ENCODE measurements around the gene LYRM1.
"Not testable (repeated sequence)": the region's sequence is repeated elsewhere in the genome, so short reads cannot be mapped to it uniquely, and the experiment has no call there.

The LYRM1 gene

DNA sequence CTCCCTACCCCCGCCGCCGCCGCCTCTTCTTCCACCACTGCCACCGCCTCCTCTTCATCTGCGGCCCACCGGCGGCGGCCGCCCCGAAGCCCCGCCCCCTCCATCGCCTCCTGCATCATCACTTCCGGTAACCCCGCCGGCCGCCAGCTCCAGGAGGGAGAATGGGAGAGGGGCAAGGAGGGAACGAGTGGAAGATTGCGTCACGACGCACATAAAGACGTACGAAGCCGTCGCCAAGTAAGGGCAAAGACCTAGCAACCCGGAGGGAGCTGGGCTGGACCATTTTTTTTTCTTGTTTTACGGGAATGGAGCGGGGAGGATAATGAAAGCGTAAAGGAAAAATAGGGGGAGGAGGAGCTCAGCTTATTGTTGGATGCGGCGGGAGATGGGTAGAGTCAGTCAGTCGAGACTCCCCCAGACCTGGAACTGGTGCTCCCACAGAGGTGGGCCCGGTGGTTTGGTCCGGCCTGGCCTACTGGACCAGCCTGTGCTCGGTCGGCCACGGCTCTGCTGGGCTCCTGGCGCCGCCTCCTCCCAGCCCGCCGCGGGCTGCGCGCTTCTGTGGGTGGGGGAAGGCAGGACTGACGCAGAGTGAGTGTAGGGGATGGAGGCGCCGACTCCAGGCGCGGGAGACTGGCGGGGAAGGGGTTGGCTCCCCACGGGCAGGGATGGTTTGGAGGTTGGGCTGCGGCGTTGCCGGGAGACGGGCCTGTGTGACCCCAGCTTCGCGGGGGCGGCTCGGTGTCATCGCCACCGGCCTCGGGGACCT, at the start of gene LYRM1, which contains the start of gene DCUN1D3:
Gene LYRM1, plus strand, starts transcription at position 473 of the 769 bp plus-strand sequence. CDS start 14,785 bp downstream, outside the sequence.
Gene DCUN1D3, minus strand, starts transcription at position 60 of the 769 bp plus-strand sequence. CDS start 37,820 bp downstream, outside the sequence.
- DNase-seq (ENCODE audit: low spot score) = peak; percentile 96

DNA sequence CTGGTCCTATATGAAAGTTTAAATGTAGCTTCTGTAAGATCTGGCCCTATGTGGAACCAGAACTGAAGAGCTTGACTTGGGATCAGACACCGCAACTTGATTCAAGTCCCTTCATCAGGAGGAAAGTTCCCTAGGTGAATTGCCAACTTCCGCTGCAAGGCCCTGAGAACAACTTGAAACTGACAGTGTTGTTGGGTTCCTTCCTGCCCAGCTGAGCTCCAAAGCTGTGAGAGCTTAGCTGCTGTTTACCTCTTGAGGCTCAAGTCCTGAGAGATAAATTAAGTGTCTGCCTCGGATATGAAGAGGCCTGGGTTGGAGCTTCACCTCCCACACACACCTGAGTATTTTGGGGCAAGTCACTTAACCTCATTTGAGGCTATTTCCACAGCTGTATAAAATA, 49.6 kb upstream of the LYRM1 start:
- no peak for DNase-seq (ENCODE audit: low spot score)

DNA sequence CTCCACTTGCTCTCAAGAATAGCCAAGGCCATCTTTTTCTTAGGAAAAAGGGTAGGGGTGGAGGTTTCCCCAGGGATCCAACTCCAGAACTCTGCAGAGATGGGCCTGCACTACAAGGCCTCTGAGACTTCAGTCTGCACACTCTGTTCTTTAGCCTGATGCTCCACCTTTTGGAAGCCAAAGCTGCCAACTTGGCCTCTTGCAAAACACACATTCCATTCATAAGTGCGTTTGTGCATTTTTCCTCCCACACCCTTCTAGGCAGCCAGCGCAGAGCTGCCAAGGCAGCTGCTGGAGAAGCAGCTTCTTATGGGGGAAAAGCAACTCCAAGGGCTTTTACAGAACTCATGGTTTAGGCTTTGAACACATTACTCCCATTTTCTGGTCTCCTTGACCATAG, 49.0 kb upstream of the LYRM1 start:
- DNase-seq (ENCODE audit: low spot score) = peak; percentile 31

GRCh38 chr16:20853143-20853542, 47.4 kb upstream of the LYRM1 start:
- DNase-seq (ENCODE audit: low spot score) = no peak

- DNase-seq (ENCODE audit: low spot score) = no peak
Observed at GRCh38 chr16:20853981-20854620, 46.5 kb upstream of the LYRM1 start.

DNA sequence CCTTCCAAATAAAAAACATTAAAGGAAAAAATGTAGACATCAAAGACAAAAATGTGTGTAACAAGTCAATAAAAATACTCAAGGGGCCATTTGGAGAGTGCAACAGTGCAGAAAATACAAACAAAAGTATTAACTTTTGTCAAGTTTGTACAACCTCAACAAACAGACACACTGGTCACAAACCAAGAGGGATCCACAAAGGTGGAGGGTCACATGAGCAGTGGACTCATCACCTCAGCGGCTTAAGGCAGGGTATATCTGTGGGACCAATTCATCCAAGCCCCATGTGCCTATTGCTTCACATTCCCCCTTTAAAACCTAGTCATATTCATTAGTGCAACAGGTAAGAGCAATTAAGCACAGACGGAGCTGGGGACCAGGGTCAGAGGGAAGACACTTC, 45.6 kb upstream of the LYRM1 start:
- no peak for DNase-seq (ENCODE audit: low spot score)

- DNase-seq (ENCODE audit: low spot score) = no peak
Observed at GRCh38 chr16:20857281-20857680, 43.3 kb upstream of the LYRM1 start.

DNA sequence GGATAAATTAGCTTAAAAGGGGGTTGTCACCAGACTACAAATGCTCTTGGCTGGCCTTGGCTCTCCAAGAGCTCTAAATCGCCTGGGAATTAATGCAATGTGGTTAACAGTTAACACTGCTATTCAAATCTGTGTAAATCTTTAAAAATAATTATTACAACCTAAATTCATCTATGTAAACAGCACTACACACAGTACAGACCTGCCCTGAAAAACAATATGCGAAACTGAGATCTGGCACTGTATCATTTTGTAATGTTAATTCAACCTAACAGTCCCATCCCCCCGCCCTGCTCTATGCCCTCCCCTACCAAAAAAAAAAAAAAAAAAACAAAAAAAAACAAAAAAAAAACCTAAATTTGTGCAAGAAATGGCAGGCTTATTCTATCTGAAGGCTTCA, 41.3 kb upstream of the LYRM1 start:
- no peak for DNase-seq (ENCODE audit: low spot score)

DNA sequence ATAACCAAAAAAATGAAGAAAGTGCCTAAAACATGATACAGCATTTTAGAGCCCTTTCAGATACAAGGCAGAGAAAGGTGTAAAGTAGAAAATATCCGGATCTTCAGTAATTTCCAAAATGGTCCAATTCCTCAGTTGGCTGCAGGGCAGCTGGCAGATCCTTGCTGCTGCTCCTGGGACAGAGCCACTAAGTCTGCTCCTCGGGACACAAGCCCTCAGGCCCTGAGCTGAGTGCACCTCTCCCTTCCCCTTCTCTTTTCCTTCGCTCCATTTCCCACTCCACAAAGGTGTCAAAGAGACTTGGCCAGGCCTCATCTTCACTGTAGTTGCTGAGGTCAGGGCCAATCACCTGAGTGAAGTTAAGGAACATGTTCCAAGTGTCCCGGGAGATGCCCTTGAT, 40.9 kb upstream of the LYRM1 start:
- no peak for DNase-seq (ENCODE audit: low spot score)

DNA sequence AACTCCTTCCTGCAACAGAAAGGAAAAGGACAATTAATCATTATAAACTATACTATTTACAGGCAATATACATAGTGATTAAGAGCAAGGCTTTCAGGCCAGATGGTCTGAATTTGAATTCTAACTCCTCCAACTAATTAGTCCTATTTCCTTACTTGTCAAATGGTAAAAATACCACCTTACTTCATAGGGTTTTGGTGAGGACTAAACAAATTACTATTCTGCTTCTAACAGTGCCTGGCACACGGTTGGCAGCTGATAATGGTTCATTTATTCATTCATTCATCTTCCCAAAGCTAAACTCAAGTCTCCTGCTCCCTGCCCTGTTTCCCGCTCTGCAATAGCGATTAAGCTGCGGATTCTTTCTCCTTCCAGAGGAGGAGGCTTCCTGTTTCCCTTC, 40.2 kb upstream of the LYRM1 start:
- DNase-seq (ENCODE audit: low spot score) = no peak

GRCh38 chr16:20860995-20861394, 39.6 kb upstream of the LYRM1 start:
- DNase-seq (ENCODE audit: low spot score) = not testable (repeated sequence)

DNA sequence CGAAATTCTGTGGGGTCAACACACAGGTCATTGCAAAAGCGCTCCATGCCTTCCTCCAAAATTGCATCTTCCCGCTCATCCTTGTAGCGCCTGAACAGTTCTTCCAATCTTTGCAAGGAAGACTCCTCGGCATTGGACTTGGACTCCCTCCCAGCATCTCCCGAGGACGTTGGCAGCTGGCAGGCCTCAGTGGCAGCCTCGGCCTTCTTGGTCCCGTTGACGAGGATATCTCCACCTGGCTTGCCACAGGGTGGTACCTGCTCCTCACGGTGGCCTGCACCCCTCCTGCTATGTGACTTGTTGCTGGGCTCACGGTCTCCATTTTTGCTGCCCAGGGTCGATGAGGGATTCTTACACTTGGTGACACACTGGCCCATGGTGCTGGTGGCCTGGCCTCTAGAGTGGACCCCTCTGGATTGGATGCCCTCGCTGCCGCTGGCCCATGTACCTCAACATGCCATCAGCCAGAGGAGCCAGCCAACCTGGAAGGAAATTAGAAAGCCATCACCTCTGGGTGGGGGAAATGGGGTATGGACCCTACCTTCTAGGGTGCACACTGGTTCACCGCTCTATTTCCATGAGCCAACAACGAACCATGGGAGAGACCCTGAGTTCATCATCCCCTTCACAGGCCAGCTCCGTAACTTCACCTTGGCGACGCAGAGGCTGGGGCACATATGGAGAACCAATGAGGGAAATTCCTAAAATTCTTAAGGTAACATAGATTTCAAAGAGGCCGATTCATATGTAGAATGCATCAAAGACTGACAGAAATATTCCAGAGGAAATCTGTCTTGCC, 38.2 kb upstream of the LYRM1 start:
- no peak for DNase-seq (ENCODE audit: low spot score)

- DNase-seq (ENCODE audit: low spot score) = not testable (repeated sequence)
Observed at GRCh38 chr16:20864376-20864775, 36.2 kb upstream of the LYRM1 start.

- DNase-seq (ENCODE audit: low spot score) = no peak
Observed at GRCh38 chr16:20865420-20866131, 35.0 kb upstream of the LYRM1 start.

DNA sequence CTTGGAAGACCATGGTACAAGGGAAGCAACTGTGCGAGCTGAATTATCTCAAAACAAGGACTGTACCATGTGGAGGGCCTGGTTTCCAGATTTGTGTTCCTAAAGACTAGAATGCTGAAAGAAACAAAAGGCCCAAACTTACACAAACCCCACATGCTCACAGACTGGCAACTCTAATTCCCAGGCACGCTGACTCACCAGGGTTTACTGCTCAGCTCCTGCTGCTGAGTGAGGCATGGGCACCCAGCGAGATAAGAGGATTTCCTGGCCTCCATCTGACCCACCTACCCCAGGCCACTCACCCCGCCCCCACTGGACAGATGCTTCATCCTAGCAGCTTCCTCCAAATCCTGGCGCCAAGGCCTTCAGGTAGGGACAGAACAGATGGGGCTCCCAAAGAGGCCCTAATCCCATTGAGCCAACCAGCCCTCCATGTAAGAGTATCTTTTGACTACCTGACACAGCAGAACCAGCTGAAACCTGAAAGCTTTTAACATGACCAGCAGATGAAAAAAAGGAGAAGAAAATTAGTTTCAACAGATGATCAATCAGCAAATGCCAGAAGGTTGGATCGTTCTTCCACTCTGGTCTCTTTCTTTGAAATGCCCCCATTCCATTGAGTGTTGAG, 34.3 kb upstream of the LYRM1 start:
- no peak for DNase-seq (ENCODE audit: low spot score)

DNA sequence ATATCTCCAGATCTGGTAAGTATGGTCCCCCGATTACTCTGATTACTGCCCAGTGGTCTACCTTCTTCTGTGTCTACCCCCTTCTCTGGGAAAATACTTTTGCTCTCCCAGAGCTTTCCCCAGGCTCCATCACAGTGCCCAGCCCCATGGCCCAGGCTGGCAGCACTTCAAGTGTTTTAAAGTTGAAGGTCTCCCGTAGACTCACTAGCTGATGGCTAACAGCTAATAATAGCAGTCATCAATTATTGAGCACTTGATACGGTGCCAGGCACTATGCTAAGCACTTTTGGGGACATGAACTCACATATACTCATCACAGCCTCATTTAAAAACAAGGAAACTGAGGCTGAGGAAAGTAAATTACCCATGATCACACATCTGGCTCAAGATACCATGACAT, 33.8 kb upstream of the LYRM1 start:
- no peak for DNase-seq (ENCODE audit: low spot score)

DNA sequence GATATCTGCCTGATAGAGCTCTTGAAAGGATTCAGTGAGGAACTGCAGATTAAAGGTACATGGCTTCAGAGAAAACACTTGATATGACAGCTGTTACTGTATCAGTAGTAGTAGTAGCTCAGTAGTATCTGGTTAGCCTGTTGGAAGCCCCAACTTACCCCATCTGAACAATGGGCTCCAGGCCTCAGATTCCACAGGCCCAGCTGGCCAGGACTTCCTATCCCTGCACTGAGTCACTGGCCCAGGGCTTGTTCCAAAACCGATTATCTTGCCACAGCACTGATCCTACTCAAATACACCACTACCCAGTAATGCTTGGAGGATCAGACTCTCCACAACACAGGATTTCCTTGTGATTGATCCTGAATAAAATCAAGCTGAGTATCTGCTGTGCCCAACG, 33.0 kb upstream of the LYRM1 start:
- no peak for DNase-seq (ENCODE audit: low spot score)

GRCh38 chr16:20868890-20869289, 31.7 kb upstream of the LYRM1 start:
- DNase-seq (ENCODE audit: low spot score) = no peak

DNA sequence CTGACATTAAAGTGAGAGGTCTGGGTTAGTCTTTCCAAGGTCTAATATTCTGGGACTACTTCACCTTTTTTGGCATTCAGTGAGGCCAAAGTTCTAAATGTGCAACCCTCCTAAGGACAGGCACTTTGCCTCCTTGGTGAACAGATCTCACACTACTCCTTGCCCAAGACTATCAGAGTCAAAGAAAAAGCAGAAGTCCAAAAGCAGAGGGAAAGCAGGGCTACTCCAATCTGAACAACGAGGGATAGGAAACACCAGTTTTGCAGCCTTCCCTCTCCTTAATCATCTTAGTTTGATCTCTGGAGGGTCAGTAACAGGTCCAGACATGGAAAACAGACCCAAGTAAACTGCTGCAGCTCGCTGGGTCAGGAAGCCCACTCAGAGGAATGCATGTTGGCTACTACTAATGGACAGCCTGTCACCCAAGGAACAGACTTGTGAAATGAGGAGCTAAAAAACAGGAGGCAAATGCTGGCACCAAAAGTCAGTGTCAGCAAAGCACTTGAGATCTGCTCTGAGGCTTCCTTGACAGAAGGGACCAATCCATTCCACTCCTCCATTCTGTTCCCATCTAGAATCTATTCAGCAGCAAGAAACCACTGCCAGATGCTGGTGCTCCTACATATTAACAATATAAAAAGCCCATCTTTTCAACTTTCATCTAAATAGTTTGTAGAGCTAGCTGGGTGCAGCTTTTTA, 30.3 kb upstream of the LYRM1 start:
- no peak for DNase-seq (ENCODE audit: low spot score)

GRCh38 chr16:20871258-20871657, 29.3 kb upstream of the LYRM1 start:
- DNase-seq (ENCODE audit: low spot score) = no peak
